Upper lobe of right lung (tissue), 1 donor: Measurements from ENCODE around the gene GUCY1A2. TPM values are rescaled to one million over a fixed set of nuclear protein-coding genes. Genes with fewer than 3 reads are reported as not detected.

ENCODE experiments used
- ATAC-seq: fragments of 200-7000 bp; cut with Tn5 transposase; one replicate; pipeline ENCODE4 v1.9.1; 2020; ENCODE audit warnings: mild to moderate bottlenecking, moderate library complexity
- DNase-seq: peaks from one replicate; pipeline ENCODE4 v3.0.0-alpha.2; 2020
- H3K27ac ChIP-seq: fragments of 200-600 bp; one replicate; pipeline ENCODE4 v1.8.0; 2022
- H3K27me3 ChIP-seq: fragments of 200-600 bp; one replicate; pipeline ENCODE4 v1.8.0; 2022; ENCODE audit warnings: mild to moderate bottlenecking
- H3K36me3 ChIP-seq: fragments of 200-600 bp; one replicate; pipeline ENCODE4 v1.8.0; 2022
- H3K4me1 ChIP-seq: fragments of 200-600 bp; one replicate; pipeline ENCODE4 v1.8.0; 2022
- H3K4me3 ChIP-seq: fragments of 200-600 bp; one replicate; pipeline ENCODE4 v1.8.0; 2022; ENCODE audit warnings: mild to moderate bottlenecking
- H3K9me3 ChIP-seq: fragments of 200-600 bp; one replicate; pipeline ENCODE4 v1.8.0; 2022
- intact Hi-C: fragments of 100-400 bp; cut with DNase I; formaldehyde crosslinking; loops from one replicate; pipeline ENCODE4 v1.11.0; 2022
- total RNA-seq: library from RNA; stranded (reverse); fragmentation: NEBNext Ultra II Directional; extraction: Animal tissue kit (Norgen Biotek cat#: 25700); gene quantifications from one replicate; pipeline ENCODE4 v1.2.1, GENCODE V29; 2021
- TF ChIP-seq, protein P1 (sequence below): fragments of 200-600 bp; IDR thresholded peaks from one replicate; pipeline ENCODE4 v1.8.0; 2022; ENCODE audit warnings: antibody characterized with exemption
- donor health status: DM: no; HTN: yes; CAD: no; lungs with severe emphysema.

Gene GUCY1A2
- total RNA-seq, 1 donor from 2014 or later, result 31.1 TPM

GRCh38 chr11:107020594-107020993 lies 2.3 kb upstream of the GUCY1A2 start:
- DNase-seq (no peak), ATAC-seq (no peak)
- peaks cover 32% of the 10 kb centered on the region for H3K27me3 ChIP-seq
- TF ChIP-seq, protein P1, sequence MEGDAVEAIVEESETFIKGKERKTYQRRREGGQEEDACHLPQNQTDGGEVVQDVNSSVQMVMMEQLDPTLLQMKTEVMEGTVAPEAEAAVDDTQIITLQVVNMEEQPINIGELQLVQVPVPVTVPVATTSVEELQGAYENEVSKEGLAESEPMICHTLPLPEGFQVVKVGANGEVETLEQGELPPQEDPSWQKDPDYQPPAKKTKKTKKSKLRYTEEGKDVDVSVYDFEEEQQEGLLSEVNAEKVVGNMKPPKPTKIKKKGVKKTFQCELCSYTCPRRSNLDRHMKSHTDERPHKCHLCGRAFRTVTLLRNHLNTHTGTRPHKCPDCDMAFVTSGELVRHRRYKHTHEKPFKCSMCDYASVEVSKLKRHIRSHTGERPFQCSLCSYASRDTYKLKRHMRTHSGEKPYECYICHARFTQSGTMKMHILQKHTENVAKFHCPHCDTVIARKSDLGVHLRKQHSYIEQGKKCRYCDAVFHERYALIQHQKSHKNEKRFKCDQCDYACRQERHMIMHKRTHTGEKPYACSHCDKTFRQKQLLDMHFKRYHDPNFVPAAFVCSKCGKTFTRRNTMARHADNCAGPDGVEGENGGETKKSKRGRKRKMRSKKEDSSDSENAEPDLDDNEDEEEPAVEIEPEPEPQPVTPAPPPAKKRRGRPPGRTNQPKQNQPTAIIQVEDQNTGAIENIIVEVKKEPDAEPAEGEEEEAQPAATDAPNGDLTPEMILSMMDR, result no peak
- no peaks in the 10 kb centered on the region for H3K4me1 ChIP-seq
- H3K4me3 ChIP-seq, result no peak overlapping the region
- no peaks in the 10 kb centered on the region for H3K36me3 ChIP-seq
- H3K27ac ChIP-seq, result no peak overlapping the region
- intact Hi-C loops, result no loop called here
- H3K9me3 ChIP-seq, result no peaks in the 10 kb centered on the region

GRCh38 chr11:107018902-107019493 lies 722 bp upstream of the GUCY1A2 start:
- no peaks in the 10 kb centered on the region for H3K4me1 ChIP-seq
- ATAC-seq, result peak; percentile 86
- intact Hi-C loops, result no loop called here
- no peak overlapping the region for H3K27ac ChIP-seq
- TF ChIP-seq, protein P1, result no peak
- no peaks in the 10 kb centered on the region for H3K9me3 ChIP-seq
- no peaks in the 10 kb centered on the region for H3K36me3 ChIP-seq
- H3K4me3 ChIP-seq, result peak overlapping the region; percentile 42
- H3K27me3 ChIP-seq, result peaks cover 32% of the 10 kb centered on the region
- peak; percentile 77 for DNase-seq

DNA sequence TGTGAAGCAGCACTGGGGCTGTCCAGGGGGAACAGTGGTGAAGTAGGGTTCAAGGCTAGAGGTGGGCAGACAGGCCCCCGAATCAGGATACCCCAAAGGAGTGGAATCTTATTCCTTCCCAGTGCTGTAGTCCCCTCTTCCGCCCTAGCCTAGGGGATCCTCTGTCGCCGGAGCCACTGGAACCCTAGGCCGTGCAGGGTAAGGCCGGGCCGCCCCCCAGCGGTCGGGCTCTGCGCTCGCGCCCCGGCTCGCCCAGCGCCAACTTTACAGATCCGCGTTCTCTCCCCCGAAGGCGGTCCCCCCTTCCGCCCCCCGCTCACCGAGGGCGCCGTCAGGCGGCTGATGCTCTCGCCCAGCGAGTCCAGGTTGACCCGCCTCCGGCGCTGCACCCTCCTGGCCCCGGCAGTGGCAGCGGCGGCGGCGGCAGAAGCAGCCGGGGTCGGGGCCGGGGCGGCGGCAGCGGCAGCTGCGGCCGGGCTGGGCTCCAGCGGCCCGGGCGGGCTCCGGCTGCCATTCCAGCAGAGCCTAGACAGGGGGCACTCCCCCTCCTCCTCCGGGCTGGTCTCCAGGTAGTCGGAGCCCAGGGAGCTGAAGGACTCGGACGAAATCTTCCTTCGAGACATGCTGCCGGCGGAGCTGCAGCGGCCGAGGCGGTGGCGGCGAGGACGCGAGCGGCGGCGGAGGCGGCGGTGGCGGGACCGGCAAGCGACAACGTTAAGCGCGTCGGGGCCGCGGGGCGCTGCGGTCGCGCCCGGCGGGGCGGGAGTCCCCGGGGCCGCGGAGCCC lies 650 bp downstream of the GUCY1A2 start:
- Histone ChIP-seq H3K36me3 (no peaks in the 10 kb centered on the region), H3K4me3 (peak overlapping the region; percentile 43), H3K27me3 (peaks cover 32% of the 10 kb centered on the region), H3K9me3 (no peaks in the 10 kb centered on the region), H3K27ac (no peak overlapping the region), H3K4me1 (no peaks in the 10 kb centered on the region)
- DNase-seq, result peak; percentile 67
- intact Hi-C loops, result no loop called here
- peak; percentile 76 for ATAC-seq
- TF ChIP-seq, protein P1, result peak; percentile 44

- H3K27ac ChIP-seq, result no peak overlapping the region
- H3K27me3 ChIP-seq, result peaks cover 32% of the 10 kb centered on the region
- intact Hi-C loops, result no loop called here
- DNase-seq (no peak), ATAC-seq (no peak)
- peak overlapping the region; percentile 43 for H3K4me3 ChIP-seq
- H3K36me3 ChIP-seq, result no peaks in the 10 kb centered on the region
- TF ChIP-seq, protein P1, result no peak
- H3K4me1 ChIP-seq, result no peaks in the 10 kb centered on the region
- H3K9me3 ChIP-seq, result no peaks in the 10 kb centered on the region
These were observed 1.2 kb downstream of the GUCY1A2 start for GRCh38 chr11:107017104-107017432.

DNA sequence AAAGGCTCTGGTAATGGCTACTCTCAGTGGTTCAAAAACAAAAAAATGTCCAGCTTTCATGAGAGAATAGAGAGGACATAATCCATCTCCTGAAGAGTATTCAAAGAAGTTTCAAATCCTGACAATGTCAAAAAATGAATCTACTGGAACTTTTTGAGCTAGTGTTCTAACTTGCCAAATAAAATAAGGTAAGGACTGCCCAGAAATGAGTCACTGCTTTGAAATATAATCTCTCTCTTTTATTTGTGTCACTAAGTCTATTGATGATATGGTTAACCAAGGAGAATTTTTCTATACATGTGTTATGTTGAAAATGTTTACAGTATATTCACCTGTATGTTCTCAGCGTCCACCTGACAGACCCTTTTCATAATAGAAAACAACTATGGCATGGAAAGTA lies 3.4 kb downstream of the GUCY1A2 start:
- DNase-seq (no peak), ATAC-seq (no peak)
- no peak overlapping the region for H3K27ac ChIP-seq
- H3K27me3 ChIP-seq, result peaks cover 24% of the 10 kb centered on the region
- no peaks in the 10 kb centered on the region for H3K9me3 ChIP-seq
- no peaks in the 10 kb centered on the region for H3K4me1 ChIP-seq
- H3K4me3 ChIP-seq, result no peak overlapping the region
- TF ChIP-seq, protein P1, result no peak
- intact Hi-C loops, result no loop called here
- H3K36me3 ChIP-seq, result no peaks in the 10 kb centered on the region
